GM21447 (cell line): Measurements from ENCODE around the gene BPIFB6.

Experiments
- ATAC-seq: cut with Tn5 transposase; IDR thresholded peaks from one replicate; pipeline ENCODE4 v1.9.1; 2021; ENCODE audit not compliant: unreplicated experiment

The BPIFB6 gene

DNA sequence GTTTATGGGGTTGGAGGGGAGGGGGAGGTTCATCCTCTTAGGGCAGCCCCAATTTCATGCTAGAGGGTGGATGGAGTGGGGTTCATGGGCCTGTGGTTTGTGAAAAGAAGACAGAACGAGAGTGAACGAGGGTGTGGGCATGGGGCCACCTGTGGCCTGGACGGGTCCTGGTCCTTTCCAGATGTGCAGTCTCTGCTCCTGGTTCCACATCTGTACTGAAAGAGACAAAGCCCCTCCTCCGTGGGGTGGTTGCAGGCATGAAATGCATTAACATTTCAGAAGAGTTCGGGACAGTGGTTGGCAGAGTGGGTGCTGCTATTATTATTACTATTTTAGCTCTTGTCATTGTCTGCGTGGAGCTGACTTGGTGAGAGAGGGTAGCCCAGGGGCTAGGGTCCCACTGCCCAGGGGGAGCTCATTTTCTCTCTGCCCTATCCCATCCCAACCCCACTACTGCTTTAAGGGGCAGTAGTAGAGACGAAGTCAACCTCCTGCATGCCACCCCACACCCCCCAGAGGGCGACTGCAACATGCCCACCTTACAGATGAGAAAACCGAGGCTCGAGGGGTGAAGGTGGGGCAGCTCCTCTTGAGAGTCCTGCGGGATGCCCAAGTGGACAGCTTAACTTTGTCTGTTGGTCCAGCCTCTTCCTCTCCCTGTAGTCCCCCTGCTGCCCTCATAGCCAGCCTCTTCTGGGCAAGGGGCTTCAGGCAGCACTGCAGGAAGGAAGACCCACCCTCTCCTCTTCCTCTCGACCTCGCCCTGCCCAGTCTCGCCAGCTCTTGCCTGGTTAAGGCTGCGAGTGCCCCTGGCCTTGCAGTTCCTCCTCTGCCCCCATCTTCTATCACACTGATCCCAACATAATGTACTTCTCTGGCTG, 15.5 kb upstream of the BPIFB6 start:
- ATAC-seq, result no peak

DNA sequence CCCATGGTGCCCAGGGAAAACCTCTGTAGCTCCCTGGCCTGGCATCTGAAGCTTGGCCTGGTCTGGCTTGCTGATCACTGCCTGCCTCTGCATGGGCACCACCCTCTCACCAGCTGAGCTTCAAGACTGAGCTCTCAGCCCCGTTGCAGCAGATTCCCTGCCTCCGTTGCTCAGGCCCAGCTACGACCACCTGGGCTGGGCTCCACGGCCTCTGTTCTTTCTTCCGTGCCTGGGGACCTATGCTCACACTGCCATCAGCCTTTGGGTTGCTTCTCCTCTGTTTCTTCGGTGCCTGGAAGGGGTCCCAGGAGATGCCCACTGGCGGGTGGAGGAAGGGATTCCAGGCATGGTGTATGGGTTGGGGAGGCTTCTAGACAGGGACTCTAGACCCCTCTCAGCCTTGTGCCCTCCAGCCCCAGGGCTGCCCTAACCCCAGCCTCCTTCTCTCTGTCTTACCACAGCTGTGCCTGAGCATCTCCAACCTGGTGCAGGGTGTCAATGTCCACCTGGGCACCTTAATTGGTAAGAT, 14.8 kb upstream of the BPIFB6 start:
- no peak for ATAC-seq

DNA sequence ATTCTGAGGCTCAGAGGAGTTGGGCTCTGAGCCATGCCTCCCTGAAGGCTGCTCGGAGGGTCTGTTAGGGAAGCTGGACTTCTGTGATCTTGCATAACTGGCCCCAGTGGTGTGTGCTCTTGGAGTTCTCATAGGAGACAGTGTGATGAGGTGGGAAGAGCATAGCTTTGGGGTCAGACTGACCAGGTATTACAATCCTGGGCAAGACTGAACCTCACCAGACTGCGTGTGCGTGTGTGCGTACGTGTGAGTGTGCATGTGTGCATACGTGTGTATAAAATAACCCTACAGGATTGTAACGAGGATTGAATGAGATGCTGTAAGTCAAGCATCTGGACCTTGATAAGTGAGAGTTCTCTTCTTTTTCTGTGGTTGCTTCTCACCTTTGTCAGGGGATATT, 13.9 kb upstream of the BPIFB6 start:
- ATAC-seq, result no peak

DNA sequence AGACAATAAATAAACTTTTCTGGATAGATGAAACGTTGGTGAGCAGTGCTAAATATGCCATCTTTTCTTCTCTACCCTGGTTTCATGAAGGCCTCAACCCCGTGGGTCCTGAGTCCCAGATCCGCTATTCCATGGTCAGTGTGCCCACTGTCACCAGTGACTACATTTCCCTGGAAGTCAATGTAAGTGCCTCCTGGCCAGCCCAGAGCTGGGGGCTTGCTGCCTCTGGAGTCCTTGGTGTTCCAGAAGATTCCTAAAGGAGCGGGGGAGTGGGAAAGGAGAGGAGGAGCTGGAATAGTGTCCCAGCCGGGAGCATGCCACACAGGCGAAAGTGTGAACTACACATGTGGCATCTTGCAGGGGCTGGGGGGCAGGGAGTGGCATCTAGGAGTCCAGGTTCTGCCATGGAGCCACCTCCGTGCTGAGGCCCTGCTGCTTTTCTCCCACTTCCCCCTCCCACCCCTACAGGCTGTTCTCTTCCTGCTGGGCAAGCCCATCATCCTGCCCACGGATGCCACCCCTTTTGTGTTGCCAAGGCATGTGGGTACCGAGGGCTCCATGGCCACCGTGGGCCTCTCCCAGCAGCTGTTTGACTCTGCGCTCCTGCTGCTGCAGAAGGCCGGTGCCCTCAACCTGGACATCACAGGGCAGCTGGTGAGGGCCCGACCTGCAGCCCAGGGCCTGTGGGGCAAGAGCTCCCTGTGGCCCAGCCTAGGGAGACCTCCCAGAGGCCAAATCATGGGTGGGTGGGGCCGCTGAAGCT, 13.1 kb upstream of the BPIFB6 start:
- no peak for ATAC-seq

DNA sequence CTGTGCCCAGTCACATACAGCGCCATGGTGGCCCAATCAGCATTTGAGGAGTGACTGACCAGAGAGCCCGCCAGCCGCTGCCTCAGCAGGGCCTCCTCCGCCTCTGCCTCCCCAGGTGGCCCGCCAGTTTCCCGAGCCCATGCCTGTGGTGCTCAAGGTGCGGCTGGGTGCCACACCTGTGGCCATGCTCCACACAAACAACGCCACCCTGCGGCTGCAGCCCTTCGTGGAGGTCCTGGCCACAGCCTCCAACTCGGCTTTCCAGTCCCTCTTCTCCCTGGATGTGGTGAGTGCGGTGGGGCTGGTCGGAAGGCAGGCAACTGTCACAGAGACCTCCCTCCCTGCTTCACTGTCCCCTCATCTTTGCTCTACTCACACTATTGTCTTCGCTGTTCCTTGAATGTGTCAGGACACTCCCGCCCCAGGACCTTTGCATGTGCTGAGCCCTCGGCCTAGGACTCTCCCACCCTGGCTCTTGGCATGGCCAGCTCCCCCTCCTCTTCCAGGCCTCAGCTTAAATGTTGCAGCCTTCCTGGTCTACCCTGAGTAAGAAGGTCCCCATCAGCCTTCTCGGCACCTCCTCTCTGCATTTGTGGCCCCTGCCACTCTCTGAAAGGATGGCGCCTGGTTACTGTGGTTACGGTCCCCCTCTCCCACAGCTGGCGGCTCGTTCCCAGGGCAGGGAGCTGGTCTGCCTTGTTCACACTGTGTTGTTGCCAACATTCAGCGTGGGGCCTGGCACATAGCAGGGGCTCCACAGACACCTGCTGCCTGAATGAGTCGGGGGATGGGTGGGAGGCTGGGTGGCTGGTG, 11.8 kb upstream of the BPIFB6 start:
- no peak for ATAC-seq

DNA sequence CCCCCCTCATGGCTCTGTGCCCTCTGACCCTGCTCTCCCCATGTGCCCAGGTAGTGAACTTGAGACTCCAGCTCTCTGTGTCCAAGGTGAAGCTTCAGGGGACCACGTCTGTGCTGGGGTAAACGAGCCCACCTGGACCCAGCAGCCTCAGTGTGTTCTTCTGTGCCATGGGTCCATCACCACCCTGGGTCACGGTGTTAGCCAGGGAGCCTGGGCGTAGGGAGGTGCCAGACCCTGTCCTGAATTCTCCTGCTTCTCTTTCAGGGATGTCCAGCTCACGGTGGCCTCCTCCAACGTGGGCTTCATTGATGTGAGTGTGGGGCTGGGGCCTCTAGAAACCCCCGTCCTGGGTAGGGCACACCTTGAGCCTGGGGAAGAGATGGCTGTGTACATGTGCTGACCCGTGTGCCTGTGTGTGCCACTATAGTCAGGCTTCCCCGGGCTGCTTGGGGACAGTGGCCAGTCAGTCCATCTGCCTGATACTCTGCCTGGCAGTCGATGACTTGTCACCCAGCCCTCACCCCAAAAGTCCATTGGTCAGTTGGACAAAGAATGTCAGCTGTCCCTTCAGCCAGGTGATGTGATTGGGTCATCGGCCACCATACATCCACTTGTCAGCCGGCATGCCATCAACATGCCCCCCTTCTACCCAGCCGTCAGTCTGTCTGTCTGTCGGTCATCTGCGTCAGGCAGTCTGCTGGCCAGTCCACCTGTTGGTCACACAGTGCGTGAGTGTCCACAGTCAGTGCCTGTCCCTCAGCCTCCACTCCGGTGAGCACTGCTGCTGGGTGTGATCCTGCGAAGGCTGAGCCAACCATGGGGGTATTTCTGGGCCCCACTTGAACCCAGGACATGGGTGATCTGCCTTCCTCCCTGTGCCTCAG, 10.9 kb upstream of the BPIFB6 start:
- ATAC-seq, result no peak

DNA sequence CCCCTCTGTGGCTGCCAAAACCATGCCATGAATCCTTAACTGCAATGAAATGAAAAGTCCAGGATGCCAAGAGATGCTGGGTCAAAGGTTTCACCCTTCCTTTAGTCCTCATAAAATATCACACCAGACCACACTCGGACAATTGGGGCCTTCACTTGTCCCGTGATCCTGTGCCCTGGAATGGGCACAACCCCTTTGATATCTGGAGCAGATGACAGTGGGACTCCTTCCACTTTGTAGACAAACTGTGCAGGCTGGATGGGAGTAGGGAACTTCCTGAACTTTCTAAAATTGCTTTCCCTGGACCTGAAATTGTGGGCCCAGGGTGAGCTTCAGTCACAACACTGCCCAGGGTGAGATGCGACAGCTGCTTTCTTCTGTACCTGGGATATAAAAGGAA, 9.6 kb upstream of the BPIFB6 start:
- ATAC-seq, result no peak

DNA sequence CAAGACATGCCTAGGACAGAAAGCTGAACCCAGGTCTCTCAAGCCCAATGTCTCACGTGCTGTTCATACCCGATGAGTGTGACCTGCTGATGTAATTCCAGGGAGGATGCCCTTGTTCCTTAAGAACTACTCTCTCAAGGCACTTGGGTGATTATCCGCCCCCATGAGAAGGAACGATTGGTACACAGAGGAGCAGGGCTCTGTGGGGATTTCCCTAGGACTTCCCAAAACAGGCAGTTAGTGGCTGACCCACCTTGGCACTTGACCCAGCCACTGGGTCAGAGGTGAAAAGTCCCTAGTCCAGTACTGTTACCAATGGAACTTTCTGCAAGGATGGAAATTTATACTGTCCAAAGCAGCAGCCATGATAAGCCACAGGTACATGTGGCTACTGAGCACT, 9.2 kb upstream of the BPIFB6 start:
- ATAC-seq, result no peak

DNA sequence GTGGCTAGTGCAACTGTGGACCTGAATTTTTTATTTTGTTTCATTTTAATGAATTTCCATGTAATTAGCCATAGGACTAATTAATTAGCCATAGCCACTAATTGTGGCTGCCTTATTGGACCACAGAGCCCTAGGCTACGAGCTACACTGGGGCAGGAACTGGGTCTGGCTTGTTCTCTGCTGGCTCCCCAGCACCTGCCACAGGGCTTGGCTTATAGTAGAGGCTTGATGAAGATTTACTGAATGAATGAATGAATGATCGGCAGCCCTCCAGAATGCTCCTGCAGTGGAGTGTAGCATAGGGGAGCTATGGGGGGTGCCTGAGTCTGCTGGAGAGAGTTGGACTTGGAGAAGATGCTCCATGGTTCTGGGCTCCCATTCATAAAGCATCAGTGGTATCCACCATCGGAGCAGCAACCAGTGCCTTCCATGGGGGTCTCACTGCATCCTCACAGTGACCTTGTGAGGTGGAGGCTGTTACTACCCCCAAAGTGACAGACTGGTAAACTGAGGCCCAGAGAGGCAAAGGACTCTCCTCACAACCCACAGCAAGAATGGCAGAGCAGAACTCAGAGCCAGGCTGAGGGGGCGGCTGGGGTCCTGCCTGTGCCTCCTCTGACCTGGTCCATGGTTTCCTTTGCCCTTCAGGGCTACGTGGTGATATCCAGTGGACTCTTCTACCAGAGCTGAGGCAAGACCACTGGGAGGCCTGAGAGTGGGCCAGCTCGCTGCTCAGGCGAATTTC, 8.6 kb upstream of the BPIFB6 start:
- no peak for ATAC-seq

DNA sequence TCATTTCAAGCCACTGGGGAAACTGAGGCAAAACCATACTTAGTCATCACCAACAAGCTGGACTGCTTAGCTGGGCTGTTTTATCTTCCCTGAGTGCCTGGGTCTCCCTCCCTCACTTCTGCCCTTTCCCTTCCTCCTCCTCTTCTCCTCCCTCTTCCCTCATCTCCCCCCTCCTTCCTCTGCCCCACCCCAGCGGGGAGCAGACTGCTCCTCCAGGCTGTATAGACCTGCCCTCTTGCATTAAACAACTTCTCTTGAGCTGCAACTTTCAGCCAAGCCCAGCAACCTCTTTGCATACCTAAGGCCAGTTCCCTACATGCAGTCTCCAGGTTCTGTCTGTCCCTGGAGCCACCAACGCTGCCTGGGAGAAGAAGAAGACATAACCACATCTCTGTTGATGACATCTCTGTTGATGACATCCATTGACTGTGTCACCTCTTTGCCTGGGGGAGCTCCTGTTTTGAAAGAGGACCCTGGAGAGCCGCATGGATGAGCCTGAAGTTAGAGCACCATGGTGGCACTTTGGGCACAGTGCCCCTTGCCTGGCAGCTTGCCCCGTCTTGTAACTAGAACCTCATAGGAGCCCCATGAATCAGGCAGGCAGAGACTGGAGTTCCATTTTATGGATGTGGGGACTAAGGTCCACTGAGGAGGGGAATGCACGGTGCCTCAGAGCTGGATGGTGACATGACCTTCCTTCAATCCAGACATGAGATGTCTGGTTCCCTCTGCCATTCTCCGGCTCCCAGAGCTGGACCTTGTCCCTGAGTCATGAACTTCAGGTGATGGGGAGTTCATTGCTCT, 7.8 kb upstream of the BPIFB6 start:
- ATAC-seq, result no peak

DNA sequence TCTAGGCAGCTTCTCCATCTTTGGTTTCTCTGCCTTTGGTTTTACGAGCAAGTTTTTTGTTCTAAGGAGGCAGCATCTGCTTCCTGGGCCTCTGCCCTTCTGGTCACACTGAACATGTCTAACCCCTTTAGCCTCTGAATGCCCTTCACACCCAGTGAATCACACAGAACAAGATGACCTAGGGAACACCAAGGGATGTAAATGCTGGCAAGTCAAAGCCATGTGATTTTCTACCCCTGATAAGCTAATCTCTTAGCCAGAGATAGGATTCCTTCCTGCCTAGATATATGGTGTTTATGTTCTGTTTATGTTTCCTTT, 7.2 kb upstream of the BPIFB6 start:
- ATAC-seq, result no peak

DNA sequence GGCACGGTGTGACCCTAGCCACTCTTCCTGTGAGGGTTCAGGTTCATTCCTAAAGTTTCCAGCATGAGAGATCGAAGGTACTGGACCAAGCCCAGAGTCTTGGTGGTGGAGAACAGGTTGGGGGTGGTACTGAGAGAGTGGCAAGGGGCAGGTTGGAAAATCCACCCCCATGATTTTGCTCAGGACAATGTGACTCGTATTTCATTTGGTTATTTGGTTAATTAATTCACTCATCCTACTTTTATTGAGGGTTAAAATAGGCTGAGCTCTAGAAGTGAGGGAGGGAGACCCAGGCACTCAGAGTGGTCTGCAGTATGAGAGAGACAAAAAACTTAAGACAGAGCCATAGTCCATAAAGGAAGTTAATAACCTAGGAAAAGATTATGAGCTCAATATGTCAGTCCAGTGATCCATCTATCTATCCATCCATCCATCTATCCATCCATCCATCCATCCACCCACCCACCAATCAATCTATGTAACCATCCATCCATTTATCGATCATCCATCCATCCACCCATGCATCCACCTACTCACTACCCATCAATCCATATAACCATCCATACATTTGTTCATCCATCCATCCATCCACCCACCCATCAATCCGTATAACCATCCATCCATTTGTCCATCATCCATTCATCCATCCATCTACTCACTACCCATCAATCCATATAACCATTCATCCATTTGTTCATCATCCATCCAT, 6.7 kb upstream of the BPIFB6 start:
- no peak for ATAC-seq

DNA sequence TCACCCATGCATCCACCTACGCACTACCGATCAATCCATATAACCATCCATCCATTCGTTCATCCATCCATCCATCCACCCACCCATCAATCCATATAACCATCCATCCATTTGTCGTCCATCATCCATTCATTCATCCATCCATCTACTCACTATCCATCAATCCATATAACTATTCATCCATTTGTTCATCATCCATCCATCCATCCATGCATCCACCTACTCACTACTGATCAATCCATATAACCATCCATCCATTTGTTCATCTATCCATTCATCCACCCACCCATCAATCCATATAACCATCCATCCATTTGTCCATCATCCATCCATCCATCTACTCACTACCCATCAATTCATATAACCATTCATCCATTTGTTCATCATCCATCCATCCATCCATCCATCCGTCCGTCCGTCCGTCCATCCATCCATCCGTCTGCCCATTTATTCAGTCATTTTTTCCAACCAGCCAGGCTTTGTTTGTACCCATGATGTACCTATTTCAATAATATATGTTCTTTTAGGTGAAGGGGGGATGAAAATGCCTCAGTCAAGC, 6.1 kb upstream of the BPIFB6 start:
- ATAC-seq, result no peak

DNA sequence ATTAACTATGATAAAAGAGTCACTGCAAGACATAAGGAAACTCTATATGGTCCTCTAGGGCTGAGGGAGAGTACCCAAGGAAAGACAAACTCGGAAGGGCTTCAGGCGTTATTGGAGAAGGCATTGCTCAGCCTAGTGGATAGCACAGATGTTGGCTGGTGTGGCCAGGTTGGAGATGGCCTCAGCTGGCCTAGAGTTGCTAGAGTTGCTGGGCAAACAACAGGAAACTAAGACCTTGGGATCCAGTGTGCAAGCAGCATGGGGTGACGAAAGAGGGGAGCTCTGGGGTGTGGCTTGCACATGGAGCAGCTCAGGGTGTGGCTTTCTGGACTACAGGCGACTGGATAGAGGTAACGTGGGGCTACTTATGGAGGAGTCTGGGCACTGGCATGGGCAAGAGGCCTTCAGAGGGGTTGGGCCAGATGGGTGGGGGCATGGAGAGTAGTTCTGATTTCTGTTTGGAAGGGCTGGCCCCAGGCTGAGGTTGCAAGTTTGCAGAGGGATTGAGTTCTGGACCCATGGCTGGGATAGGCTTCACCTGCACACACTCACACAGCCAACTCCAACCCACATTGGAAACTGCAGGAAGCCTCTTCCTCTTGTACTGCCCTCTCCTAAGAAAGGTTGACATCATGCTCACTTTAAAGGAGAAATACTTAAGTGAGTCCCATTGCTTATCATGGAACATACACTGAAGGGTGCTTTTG, 5.2 kb upstream of the BPIFB6 start:
- no peak for ATAC-seq

DNA sequence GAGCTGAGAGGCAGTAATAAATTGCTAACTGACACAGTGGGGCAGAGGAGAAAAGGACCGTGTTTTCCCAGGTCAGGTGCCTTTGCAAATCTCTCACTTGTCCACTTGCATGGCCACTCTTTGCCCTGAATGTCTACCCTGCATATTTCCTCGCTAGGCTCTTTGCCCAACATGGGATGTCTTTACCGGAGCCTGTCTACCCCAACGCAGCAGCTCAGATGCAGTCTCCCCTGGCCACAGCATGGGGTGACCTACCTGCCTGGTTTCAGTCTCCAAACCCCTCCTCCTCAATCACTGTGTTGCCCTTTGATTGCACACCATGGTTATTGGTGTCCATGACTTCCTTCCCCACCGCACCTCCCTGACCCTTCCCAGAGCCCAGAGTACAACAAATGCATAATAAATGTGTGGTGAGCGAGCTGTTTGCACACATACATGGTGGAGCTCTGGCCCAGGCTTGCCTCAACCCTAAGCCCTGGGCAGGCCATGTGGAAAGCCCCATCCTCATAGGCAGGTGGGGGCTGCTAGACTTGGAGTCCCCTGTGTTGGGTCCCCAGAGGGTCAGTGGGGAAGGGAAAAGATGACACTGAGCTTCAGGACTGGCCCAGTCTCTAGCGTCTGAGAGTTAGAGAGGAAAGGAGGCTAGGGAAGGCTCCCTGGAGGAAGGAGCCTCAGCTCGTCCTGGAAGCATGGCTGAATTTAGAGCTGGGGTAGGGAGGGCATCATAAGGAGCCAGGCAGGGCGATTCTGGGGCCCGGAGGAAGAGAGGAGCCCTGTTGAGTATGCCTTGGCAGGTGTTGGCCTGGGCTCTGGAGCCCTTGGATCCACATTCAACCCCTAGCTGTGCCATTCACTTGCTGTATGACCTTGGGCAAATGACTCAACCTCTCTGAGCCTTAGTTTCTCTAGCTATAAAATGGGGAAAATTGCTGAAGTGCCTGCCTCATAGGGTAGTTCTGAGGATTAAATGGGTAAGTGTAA, 4.4 kb upstream of the BPIFB6 start:
- ATAC-seq, result no peak
